OCI-LY1 (cell line): ENCODE measurements around the gene DMWD.

Source experiments
- H2AFZ ChIP-seq: fragments of 200-600 bp; sonication (generic), shearing (Covaris generic); 2 replicates; pipeline ENCODE4 v1.6.0; 2014; ENCODE audit warnings: antibody characterized with exemption, mild to moderate bottlenecking, low read length
- H3F3A ChIP-seq: fragments of 200-600 bp; sonication (generic), shearing (Covaris generic); 2 replicates; pipeline ENCODE4 v1.6.0; 2014; ENCODE audit warnings: mild to moderate bottlenecking, antibody characterized with exemption, low read length, moderate library complexity; ENCODE audit not compliant: insufficient read depth
- H3K27ac ChIP-seq: fragments of 200-600 bp; sonication (generic); 2 replicates; pipeline ENCODE4 v1.5.1; 2014; ENCODE audit warnings: low read length, mixed run types, mild to moderate bottlenecking, low read depth; ENCODE audit not compliant: poor library complexity, severe bottlenecking
- H3K27me3 ChIP-seq: fragments of 200-600 bp; sonication (generic); 2 replicates; pipeline ENCODE4 v1.6.0; 2014; ENCODE audit warnings: antibody characterized with exemption, mild to moderate bottlenecking, low read length, moderate library complexity; ENCODE audit not compliant: insufficient read depth
- H3K36me3 ChIP-seq: fragments of 200-600 bp; sonication (generic); 2 replicates; pipeline ENCODE4 v1.6.1; 2014; ENCODE audit warnings: mild to moderate bottlenecking, antibody characterized with exemption, low read length, moderate library complexity, mixed read lengths; ENCODE audit not compliant: insufficient read depth
- H3K4me1 ChIP-seq: fragments of 200-600 bp; sonication (generic); 2 replicates; pipeline ENCODE4 v1.5.1; 2014; ENCODE audit warnings: mild to moderate bottlenecking, low read length, moderate library complexity; ENCODE audit not compliant: insufficient read depth, severe bottlenecking
- H3K4me2 ChIP-seq: fragments of 200-600 bp; sonication (generic), shearing (Covaris generic); 2 replicates; pipeline ENCODE4 v1.6.1; 2014; ENCODE audit warnings: low read length
- H3K4me3 ChIP-seq: fragments of 200-600 bp; sonication (generic); 2 replicates; pipeline ENCODE4 v1.5.1; 2014; ENCODE audit warnings: low read length, low read depth, mild to moderate bottlenecking, mixed read lengths; ENCODE audit not compliant: poor library complexity, severe bottlenecking
- H3K79me2 ChIP-seq: fragments of 200-600 bp; shearing (Covaris generic); 2 replicates; pipeline ENCODE4 v1.6.1; 2016; ENCODE audit warnings: mixed run types, low read length, mixed read lengths; ENCODE audit not compliant: insufficient read depth
- H3K9ac ChIP-seq: fragments of 200-600 bp; sonication (generic), shearing (Covaris generic); 2 replicates; pipeline ENCODE4 v1.6.1; 2014; ENCODE audit warnings: mild to moderate bottlenecking, low read length, mixed read lengths
- H3K9me2 ChIP-seq: fragments of 200-600 bp; sonication (generic), shearing (Covaris generic); 2 replicates; pipeline ENCODE4 v1.6.1; 2014; ENCODE audit warnings: low read depth, mild to moderate bottlenecking, low read length, mixed read lengths
- H3K9me3 ChIP-seq: fragments of 200-600 bp; shearing (Covaris generic); 2 replicates; pipeline ENCODE4 v1.6.1; 2014; ENCODE audit warnings: low read length, mixed read lengths
- H4K20me1 ChIP-seq: fragments of 200-600 bp; sonication (generic), shearing (Covaris generic); 2 replicates; pipeline ENCODE4 v1.6.0; 2016; ENCODE audit warnings: mild to moderate bottlenecking, low read length; ENCODE audit not compliant: insufficient read depth
- CTCF ChIP-seq: fragments of 200-600 bp; sonication (generic), shearing (Covaris generic); IDR thresholded peaks from 2 replicates; pipeline ENCODE4 v1.5.1; 2017; ENCODE audit warnings: mild to moderate bottlenecking, antibody characterized with exemption, low read length, moderate library complexity, mixed read lengths
- EZH2 ChIP-seq: fragments of 200-600 bp; sonication (generic), shearing (Covaris generic); IDR thresholded peaks from 2 replicates; pipeline ENCODE4 v1.8.0; 2017; ENCODE audit warnings: borderline replicate concordance, mixed run types, mild to moderate bottlenecking, antibody characterized with exemption, low read length, moderate library complexity, mixed read lengths

Gene DMWD

DNA sequence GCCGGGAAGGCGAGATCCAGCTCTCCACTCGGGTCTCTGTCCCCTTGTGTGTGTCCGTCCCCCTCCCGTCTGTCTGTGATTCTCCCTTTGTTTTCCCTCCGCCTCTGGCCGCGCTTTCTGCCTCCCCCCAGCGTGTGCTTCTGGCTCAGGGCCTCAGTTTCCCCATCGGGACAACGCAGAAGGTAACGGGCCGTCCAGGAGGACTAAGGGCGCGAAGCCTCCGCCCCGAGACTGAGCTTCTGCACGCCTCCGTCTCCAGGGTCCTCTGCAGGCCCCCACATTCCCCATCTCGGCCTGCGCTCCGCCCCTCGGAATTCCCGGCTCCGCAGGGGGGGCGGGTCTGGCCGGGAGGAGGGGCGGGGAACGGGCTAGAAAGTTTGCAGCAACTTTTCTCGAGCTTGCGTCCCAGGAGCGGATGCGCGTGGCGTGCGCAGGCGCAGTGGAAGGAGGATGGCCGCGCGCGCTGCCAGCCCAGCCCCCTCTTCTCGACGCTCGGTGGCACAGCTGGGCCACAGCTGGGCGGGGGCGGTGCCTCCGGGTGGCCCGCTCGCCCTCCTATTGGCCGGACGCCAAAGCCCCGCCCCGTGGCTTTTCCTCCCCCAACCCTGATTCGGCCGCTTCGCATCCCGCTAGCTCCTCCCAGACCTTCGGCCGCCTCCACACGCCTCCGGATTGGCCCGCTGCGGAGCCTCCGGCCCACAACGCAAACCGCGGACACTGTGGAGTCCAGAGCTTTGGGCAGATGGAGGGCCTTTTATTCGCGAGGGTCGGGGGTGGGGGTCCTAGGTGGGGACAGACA, 23.5 kb downstream of the DMWD start, which contains the start of gene SIX5:
Gene SIX5, minus strand, starts transcription at position 269 of the 799 bp plus-strand sequence. CDS start 408 bp downstream, outside the sequence.
- peak within 1 kb of the TSS; percentile 58 for H3K27ac ChIP-seq
- H3K4me3 ChIP-seq = peak within 1 kb of the TSS; percentile 76
- no peaks in the 10 kb centered on the region for H3K9me3 ChIP-seq
- no peaks in the 10 kb centered on the region for H3K79me2 ChIP-seq
- peak within 1 kb of the TSS; percentile 83 for H3K9ac ChIP-seq
- peaks cover 34% of the 10 kb centered on the region for H3K4me1 ChIP-seq
- TF ChIP-seq EZH2 = no peak
- no peak for TF ChIP-seq CTCF
- H3K9me2 ChIP-seq = no peaks in the 10 kb centered on the region
- H4K20me1 ChIP-seq = no peaks in the 10 kb centered on the region
- no peaks in the 10 kb centered on the region for H3K36me3 ChIP-seq
- no peaks in the 10 kb centered on the region; the same call in 1 of the 2 replicates for H3K27me3 ChIP-seq
- H3K4me2 ChIP-seq = peak within 1 kb of the TSS; percentile 95
- no peak within 1 kb of the TSS for H2AFZ ChIP-seq
- no peaks in the 10 kb centered on the region for H3F3A ChIP-seq

DNA sequence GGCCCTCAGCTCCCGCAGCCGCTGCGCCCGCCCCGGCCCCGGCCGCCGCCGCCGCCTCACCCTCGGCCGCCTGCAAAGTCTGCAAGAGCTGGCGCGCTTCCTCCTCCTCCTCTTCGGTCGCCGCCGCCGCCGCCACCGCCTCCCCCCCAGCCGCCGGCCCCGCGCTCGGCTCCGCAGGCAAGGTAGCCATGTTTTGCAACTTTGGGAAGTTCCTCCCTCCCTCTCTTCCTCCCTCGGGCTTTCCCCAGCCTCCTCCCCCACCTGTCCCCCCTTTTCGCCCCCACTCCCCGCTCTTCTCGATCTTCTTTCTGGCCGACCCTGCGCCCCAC, 24.0 kb downstream of the DMWD start:
- H3F3A ChIP-seq = no peaks in the 10 kb centered on the region
- no peaks in the 10 kb centered on the region for H3K36me3 ChIP-seq
- peak overlapping the region; percentile 95 for H3K4me2 ChIP-seq
- H2AFZ ChIP-seq = no peak overlapping the region
- no peaks in the 10 kb centered on the region for H3K79me2 ChIP-seq
- peak overlapping the region; percentile 76 for H3K4me3 ChIP-seq
- H3K4me1 ChIP-seq = peaks cover 33% of the 10 kb centered on the region
- no peak for TF ChIP-seq EZH2
- no peak for TF ChIP-seq CTCF
- no peaks in the 10 kb centered on the region for H3K9me3 ChIP-seq
- no peaks in the 10 kb centered on the region for H3K9me2 ChIP-seq
- H3K27ac ChIP-seq = no peak overlapping the region
- peak overlapping the region; percentile 83 for H3K9ac ChIP-seq
- no peaks in the 10 kb centered on the region; the same call in 1 of the 2 replicates for H3K27me3 ChIP-seq
- no peaks in the 10 kb centered on the region for H4K20me1 ChIP-seq

DNA sequence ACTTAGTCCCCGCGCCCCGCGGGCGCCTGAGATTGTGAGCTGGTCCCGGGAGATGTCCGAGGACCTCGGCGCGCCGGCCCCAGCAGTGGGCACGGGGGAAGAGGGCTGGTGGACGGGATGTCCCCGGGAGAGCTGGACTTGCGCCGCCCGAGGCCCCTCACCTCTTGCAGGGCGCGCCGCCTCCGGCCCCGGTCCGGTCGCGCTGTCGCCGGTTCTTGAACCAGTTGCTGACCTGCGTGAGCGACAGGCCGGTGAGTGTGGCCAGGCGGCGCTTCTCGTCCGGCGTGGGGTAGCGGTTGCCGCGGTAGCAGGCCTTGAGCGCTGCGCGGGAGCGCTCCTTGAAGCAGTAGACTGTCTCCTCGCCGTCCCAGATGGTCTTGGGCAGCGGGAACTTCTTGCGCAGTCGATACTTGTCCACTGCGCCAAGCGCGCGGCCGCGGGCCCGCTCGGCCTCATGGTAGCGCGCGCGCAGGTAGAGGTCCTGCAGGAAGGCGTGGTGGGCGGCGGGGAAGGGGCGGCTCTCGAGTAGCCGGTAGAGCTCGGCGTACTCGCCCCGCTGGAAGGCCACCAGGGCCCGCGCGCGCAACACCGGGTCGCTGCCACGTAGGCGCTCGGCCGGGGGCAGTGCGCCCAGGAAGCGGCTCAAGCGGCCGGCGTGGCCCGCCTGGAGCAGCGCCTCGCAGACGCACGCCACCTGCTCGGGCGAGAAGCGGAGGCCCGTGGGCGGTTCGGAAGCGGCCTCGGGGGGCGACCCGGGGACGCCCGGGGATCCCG, 24.6 kb downstream of the DMWD start:
- H3K9ac ChIP-seq = peak overlapping the region; percentile 27; the same call in 1 of the 2 replicates
- H3K4me3 ChIP-seq = peak overlapping the region; percentile 76
- H3F3A ChIP-seq = no peaks in the 10 kb centered on the region
- no peaks in the 10 kb centered on the region for H3K9me3 ChIP-seq
- peaks cover 27% of the 10 kb centered on the region for H3K4me1 ChIP-seq
- H3K79me2 ChIP-seq = no peaks in the 10 kb centered on the region
- H3K27me3 ChIP-seq = no peaks in the 10 kb centered on the region; the same call in 1 of the 2 replicates
- peak overlapping the region; percentile 95 for H3K4me2 ChIP-seq
- H3K9me2 ChIP-seq = no peaks in the 10 kb centered on the region
- H4K20me1 ChIP-seq = no peaks in the 10 kb centered on the region
- H3K27ac ChIP-seq = no peak overlapping the region
- H2AFZ ChIP-seq = no peak overlapping the region
- H3K36me3 ChIP-seq = no peaks in the 10 kb centered on the region
- TF ChIP-seq EZH2 (no peak), CTCF (no peak)
